A549 treated with AZD9567 at 1 μM for 4 hours (cell line): Measurements from ENCODE around the gene BCCIP. TPM values are rescaled to one million over a fixed set of nuclear protein-coding genes. Genes with fewer than 3 reads are reported as not detected.

Source experiments
- total RNA-seq: library from RNA; stranded (reverse); fragments of 200-300 nt; extraction: Qiagen RNA extraction; gene quantifications from 5 replicates; pipeline ENCODE4 v1.2.3, GENCODE V29; 2022; ENCODE audit not compliant: insufficient read depth

Gene BCCIP
- 97.6 to 119 TPM (median 103 TPM) in 5 replicates for total RNA-seq

DNA sequence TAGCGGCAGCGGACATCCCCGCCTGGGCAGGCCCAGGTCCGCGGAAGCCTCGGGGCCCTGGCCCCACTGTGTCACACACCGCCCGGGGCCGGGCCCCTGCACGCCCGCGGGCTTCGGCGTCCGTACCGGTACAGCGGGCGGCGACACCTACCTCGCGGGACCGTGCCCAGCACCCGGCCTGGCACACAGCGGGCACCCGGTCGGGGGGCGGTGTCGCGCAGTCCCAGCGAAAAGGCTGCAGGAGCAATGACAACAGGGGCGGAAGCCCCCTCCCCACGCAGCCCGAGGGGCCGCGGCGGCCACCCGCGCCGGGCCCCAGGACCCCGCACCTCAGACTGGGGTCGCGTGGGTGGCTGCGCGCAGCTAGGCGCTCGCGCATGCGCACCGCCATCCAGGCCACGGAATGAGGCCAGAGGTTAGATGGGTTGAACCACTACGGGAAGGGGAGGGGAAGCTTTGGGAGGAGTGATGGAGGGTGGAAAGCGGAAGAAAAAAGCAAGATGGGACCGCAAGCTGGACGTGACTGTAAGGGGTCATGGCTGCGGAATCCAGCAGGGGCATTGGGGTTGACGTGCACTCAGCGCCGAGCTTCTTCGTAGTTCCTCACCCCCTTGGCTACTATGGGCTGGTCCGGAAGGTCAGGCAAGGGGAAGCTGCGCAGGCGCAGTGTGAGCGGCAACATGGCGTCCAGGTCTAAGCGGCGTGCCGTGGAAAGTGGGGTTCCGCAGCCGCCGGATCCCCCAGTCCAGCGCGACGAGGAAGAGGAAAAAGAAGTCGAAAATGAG lies at the start of gene BCCIP, which contains the start of gene UROS:
BCCIP (plus strand) TSS at position 669 of the 785 bp plus-strand sequence; CDS start at position 681, 12 bp downstream.
UROS (minus strand) TSS at position 381 of the 785 bp plus-strand sequence. CDS start 6,759 bp downstream, outside the sequence.

GRCh38 chr10:125775491-125776106 lies 47.7 kb upstream of the BCCIP start, which contains the start of gene MMP21:
Gene MMP21 (minus strand): TSS chr10:125775821. CDS start chr10:125775821, 0 bp downstream.

GRCh38 chr10:125881192-125881591 lies 57.8 kb downstream of the BCCIP start, which contains the start of gene DHX32:
Gene DHX32 (minus strand): TSS chr10:125881292. CDS start chr10:125880824, 468 bp downstream.

Other genes with a start within 250 kb of the BCCIP start
- gene TEX36, start 140.4 kb upstream of the BCCIP start, total RNA-seq, result not detected in 5 replicates
- gene EDRF1, start 103.8 kb upstream of the BCCIP start, total RNA-seq, result 16.9 to 18.5 TPM (median 17.7 TPM) in 5 replicates
- 0.03 TPM in 1 of 5 replicates, not detected in the others for gene MMP21, start 47.7 kb upstream of the BCCIP start, total RNA-seq
- 48.3 to 62.3 TPM (median 60.2 TPM) in 5 replicates for gene UROS, start 288 bp upstream of the BCCIP start, total RNA-seq
- gene DHX32, start 57.7 kb downstream of the BCCIP start, total RNA-seq, result 29.5 to 51.8 TPM (median 36.0 TPM) in 5 replicates
- gene FANK1, start 73.0 kb downstream of the BCCIP start, total RNA-seq, result 2.2 to 3.3 TPM (median 2.9 TPM) in 5 replicates